ENCODE measurements around the gene ZCCHC10. TPM values are rescaled to one million over a fixed set of nuclear protein-coding genes. Genes with fewer than 3 reads are reported as not detected.
"Not testable (repeated sequence)": the region's sequence is repeated elsewhere in the genome, so short reads cannot be mapped to it uniquely, and the experiment has no call there.

The ZCCHC10 gene
- total RNA-seq, 2 experiments from 2014 or later = 31.2 to 33.5 TPM

DNA sequence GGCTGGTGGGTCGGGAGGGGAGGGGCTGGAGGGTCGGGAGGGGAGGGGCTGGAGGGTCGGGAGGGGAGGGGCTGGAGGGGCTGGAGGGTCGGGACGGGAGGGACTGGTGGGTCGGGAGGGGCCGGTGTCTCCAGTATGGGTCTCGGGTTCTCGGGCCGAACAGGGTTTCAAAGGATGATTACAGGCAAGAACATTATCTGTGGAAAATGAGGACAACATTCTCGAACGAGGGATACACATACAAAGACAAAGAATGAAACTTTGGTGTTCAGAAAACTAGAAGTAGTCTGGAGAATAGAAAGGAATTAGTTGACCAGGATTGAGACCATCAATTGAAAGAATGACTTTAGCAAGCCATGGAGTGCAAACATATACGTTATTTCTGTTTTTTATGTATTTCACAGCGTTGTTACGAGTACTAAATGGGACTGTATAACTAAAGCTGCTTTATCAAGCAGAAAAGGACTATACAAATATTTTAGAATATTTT is 360 bp upstream of the ZCCHC10 start:
- Mint-ChIP-seq H3K27ac (peak overlapping the region; percentile 40), H3K36me3 (peaks cover 17% of the 10 kb centered on the region), H3K4me1 (peaks cover 10% of the 10 kb centered on the region), H3K4me3 (peak overlapping the region; percentile 92), H3K27me3 (no peaks in the 10 kb centered on the region), H3K9me3 (peaks cover 3% of the 10 kb centered on the region)
- DNase-seq = no peak

- H3K9me3 Mint-ChIP-seq, DNase-seq, H3K27ac Mint-ChIP-seq, H3K4me1 Mint-ChIP-seq, H3K27me3 Mint-ChIP-seq, H3K4me3 Mint-ChIP-seq: not testable (repeated sequence)
- H3K36me3 Mint-ChIP-seq = peaks cover 21% of the 10 kb centered on the region
Measured at GRCh38 chr5:133019471-133019870, 6.9 kb downstream of the ZCCHC10 start.

DNA sequence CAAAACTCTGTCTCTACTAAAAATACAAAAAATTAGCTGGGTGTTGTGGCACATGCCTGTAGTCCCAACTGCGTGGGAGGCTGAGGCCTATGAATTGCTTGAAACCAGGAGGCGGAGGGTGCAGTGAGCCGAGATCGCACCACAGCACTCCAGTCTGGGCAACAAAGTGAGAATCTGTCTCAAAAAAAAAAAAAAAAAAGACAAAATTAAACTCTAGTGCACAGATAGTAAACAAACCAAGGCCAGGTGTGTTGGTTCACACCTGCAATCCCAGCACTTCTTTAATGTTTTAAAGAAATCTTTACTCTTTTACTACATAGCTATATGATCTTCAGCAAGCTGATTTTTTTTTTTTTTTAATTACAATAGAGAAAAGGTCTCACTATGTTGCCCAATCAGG is 8.4 kb downstream of the ZCCHC10 start:
- Mint-ChIP-seq H3K36me3 (peaks cover 14% of the 10 kb centered on the region), H3K4me1 (peaks cover 1% of the 10 kb centered on the region), H3K27me3 (no peaks in the 10 kb centered on the region), H3K4me3 (no peak overlapping the region), H3K9me3 (no peaks in the 10 kb centered on the region), H3K27ac (no peak overlapping the region)
- no peak for DNase-seq

GRCh38 chr5:133015466-133015865 is 10.9 kb downstream of the ZCCHC10 start:
- Mint-ChIP-seq H3K27me3 (no peaks in the 10 kb centered on the region), H3K27ac (no peak overlapping the region), H3K4me3 (no peak overlapping the region), H3K9me3 (no peaks in the 10 kb centered on the region), H3K36me3 (peaks cover 11% of the 10 kb centered on the region), H3K4me1 (peaks cover 1% of the 10 kb centered on the region)
- no peak for DNase-seq

GRCh38 chr5:133008455-133008854 is 17.9 kb downstream of the ZCCHC10 start:
- H3K27me3 Mint-ChIP-seq, H3K9me3 Mint-ChIP-seq, DNase-seq, H3K4me3 Mint-ChIP-seq, H3K27ac Mint-ChIP-seq, H3K4me1 Mint-ChIP-seq: not testable (repeated sequence)
- H3K36me3 Mint-ChIP-seq = peaks cover 11% of the 10 kb centered on the region

DNA sequence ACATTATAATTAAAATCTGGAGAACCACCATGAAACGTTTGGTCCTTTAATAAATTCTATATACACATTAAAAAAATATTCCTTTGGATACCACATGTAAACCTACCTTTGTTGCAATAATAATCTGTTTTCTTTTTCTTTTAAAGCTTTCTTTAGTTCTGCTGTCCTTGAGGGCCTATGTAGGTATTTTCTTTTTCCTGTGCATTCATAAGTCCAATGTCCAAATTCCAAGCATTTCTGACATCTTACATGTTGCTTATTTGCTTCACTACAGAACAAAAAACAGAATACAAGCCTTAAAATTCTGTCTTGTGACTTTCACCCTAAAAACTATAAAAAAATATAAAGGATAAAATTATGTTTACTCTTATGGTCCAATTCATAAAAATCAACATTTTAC is 19.7 kb downstream of the ZCCHC10 start:
- no peak overlapping the region for H3K27ac Mint-ChIP-seq
- no peaks in the 10 kb centered on the region for H3K9me3 Mint-ChIP-seq
- H3K36me3 Mint-ChIP-seq = peaks cover 13% of the 10 kb centered on the region
- no peaks in the 10 kb centered on the region for H3K4me1 Mint-ChIP-seq
- DNase-seq = no peak
- no peaks in the 10 kb centered on the region for H3K27me3 Mint-ChIP-seq
- no peak overlapping the region for H3K4me3 Mint-ChIP-seq

DNA sequence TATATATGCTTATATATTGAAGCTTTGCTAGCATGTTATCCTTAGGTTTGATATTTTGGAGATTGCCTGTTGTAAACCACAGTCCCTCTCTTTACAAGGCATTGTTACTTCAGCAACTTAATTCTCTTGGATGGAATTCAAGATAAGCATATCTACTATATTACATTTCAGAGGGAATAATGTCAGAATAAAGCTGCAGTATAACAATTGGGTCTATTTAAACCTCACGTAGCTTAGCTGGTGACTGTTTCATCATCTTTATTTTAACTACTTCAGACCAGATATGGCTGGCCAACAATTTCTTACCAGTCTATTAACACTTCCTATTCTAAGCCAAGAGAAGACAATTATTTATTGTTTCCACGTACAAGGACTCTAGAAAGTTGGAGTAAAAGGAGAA is 27.1 kb downstream of the ZCCHC10 start:
- Mint-ChIP-seq H3K27me3 (no peaks in the 10 kb centered on the region), H3K4me3 (no peak overlapping the region), H3K9me3 (no peaks in the 10 kb centered on the region), H3K27ac (no peak overlapping the region), H3K4me1 (no peaks in the 10 kb centered on the region), H3K36me3 (peaks cover 7% of the 10 kb centered on the region)
- DNase-seq = no peak

- no peak overlapping the region for H3K4me3 Mint-ChIP-seq
- no peaks in the 10 kb centered on the region for H3K4me1 Mint-ChIP-seq
- H3K27ac Mint-ChIP-seq = no peak overlapping the region
- H3K9me3 Mint-ChIP-seq = no peaks in the 10 kb centered on the region
- peaks cover 7% of the 10 kb centered on the region for H3K36me3 Mint-ChIP-seq
- H3K27me3 Mint-ChIP-seq = no peaks in the 10 kb centered on the region
- no peak for DNase-seq
Measured at GRCh38 chr5:132998556-132998955, 27.8 kb downstream of the ZCCHC10 start.

DNA sequence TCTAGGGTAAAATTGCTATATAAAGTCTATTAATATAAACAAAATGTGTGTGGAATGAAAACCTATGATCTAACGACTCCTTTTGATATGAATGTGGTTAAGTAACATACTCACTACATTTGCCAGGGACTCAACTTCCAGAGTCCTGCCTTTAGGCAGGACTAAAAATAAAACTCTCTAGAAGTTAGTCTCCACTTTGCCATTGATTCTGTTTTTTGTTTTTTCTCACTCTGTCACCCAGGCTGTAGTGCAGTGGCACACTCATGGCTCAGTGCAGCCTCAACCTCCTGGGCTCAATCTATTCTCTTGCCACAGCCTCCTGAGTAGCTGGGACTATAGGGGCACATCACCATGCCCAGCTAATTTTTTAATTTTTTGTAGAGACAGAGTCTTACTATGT is 30.0 kb downstream of the ZCCHC10 start:
- no peak overlapping the region for H3K27ac Mint-ChIP-seq
- no peaks in the 10 kb centered on the region for H3K9me3 Mint-ChIP-seq
- H3K36me3 Mint-ChIP-seq = peaks cover 3% of the 10 kb centered on the region
- no peak for DNase-seq
- H3K27me3 Mint-ChIP-seq = no peaks in the 10 kb centered on the region
- H3K4me1 Mint-ChIP-seq = no peaks in the 10 kb centered on the region
- H3K4me3 Mint-ChIP-seq = no peak overlapping the region

- DNase-seq = no peak
Measured at GRCh38 chr5:132987531-132988408, 38.6 kb downstream of the ZCCHC10 start.

GRCh38 chr5:132982971-132983370 is 43.4 kb downstream of the ZCCHC10 start:
- not testable (repeated sequence) for DNase-seq, H3K27me3 Mint-ChIP-seq, H3K4me3 Mint-ChIP-seq, H3K36me3 Mint-ChIP-seq, H3K9me3 Mint-ChIP-seq, H3K4me1 Mint-ChIP-seq, H3K27ac Mint-ChIP-seq

More at GRCh38 chr5:132987531-132988408, 38.6 kb downstream of the ZCCHC10 start:
- Mint-ChIP-seq H3K27me3 (no peaks in the 10 kb centered on the region), H3K36me3 (no peaks in the 10 kb centered on the region), H3K27ac (no peak overlapping the region), H3K4me1 (no peaks in the 10 kb centered on the region), H3K4me3 (no peak overlapping the region), H3K9me3 (no peaks in the 10 kb centered on the region)

- Mint-ChIP-seq H3K4me1 (no peaks in the 10 kb centered on the region), H3K9me3 (peaks cover 6% of the 10 kb centered on the region), H3K27me3 (no peaks in the 10 kb centered on the region)
Measured at GRCh38 chr5:132981288-132981687, 45.1 kb downstream of the ZCCHC10 start.

GRCh38 chr5:132979976-132980375 is 46.4 kb downstream of the ZCCHC10 start:
- Mint-ChIP-seq H3K4me1 (no peaks in the 10 kb centered on the region), H3K27me3 (no peaks in the 10 kb centered on the region), H3K36me3 (peaks cover 4% of the 10 kb centered on the region), H3K27ac (no peak overlapping the region), H3K4me3 (no peak overlapping the region), H3K9me3 (peaks cover 6% of the 10 kb centered on the region)
- no peak for DNase-seq

More at GRCh38 chr5:132981288-132981687, 45.1 kb downstream of the ZCCHC10 start:
- Mint-ChIP-seq H3K4me3 (no peak overlapping the region), H3K27ac (no peak overlapping the region), H3K36me3 (peaks cover 4% of the 10 kb centered on the region)
- DNase-seq = no peak

- Mint-ChIP-seq H3K27ac (no peak overlapping the region), H3K27me3 (no peaks in the 10 kb centered on the region), H3K9me3 (peaks cover 6% of the 10 kb centered on the region), H3K4me3 (no peak overlapping the region), H3K36me3 (peaks cover 4% of the 10 kb centered on the region), H3K4me1 (no peaks in the 10 kb centered on the region)
- no peak for DNase-seq
Measured at GRCh38 chr5:132979367-132979940, 46.9 kb downstream of the ZCCHC10 start.

- H3K36me3 Mint-ChIP-seq = peaks cover 4% of the 10 kb centered on the region
- H3K4me3 Mint-ChIP-seq = no peak overlapping the region
- peaks cover 6% of the 10 kb centered on the region for H3K9me3 Mint-ChIP-seq
- H3K27me3 Mint-ChIP-seq = no peaks in the 10 kb centered on the region
- no peak overlapping the region for H3K27ac Mint-ChIP-seq
- no peaks in the 10 kb centered on the region for H3K4me1 Mint-ChIP-seq
- DNase-seq = no peak
Measured at GRCh38 chr5:132976852-132977251, 49.5 kb downstream of the ZCCHC10 start.

DNA sequence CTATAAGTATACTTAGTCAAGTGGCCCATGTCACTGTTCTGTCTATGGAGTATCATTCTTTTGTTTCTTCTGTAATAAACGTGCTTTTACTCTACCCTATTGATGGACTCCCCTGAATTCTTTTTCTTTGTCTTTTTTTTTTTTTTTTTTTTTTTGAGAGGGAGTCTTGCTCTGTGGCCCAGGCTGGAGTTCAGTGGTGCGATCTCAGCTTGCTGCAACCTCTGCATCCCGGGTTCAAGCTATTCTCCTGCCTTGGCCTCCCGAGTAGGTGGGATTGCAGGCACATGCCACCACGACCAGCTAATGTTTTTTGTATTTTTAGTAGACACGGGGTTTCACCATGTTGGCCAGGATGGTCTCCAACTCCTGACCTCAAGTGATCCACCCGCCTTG is 53.9 kb downstream of the ZCCHC10 start:
- not testable (repeated sequence) for H3K27me3 Mint-ChIP-seq, H3K27ac Mint-ChIP-seq, H3K36me3 Mint-ChIP-seq, DNase-seq, H3K9me3 Mint-ChIP-seq, H3K4me1 Mint-ChIP-seq, H3K4me3 Mint-ChIP-seq

Measured in activated naive CD8-positive, alpha-beta T cell treated with anti-CD3 and anti-CD28 coated beads for 36 hours (primary cell).